ENCODE data around the gene LAMA2.

Gene LAMA2

GRCh38 chr6:129493354-129493902 is 610.5 kb downstream of the LAMA2 start:
- TF ChIP-seq, protein P1, sequence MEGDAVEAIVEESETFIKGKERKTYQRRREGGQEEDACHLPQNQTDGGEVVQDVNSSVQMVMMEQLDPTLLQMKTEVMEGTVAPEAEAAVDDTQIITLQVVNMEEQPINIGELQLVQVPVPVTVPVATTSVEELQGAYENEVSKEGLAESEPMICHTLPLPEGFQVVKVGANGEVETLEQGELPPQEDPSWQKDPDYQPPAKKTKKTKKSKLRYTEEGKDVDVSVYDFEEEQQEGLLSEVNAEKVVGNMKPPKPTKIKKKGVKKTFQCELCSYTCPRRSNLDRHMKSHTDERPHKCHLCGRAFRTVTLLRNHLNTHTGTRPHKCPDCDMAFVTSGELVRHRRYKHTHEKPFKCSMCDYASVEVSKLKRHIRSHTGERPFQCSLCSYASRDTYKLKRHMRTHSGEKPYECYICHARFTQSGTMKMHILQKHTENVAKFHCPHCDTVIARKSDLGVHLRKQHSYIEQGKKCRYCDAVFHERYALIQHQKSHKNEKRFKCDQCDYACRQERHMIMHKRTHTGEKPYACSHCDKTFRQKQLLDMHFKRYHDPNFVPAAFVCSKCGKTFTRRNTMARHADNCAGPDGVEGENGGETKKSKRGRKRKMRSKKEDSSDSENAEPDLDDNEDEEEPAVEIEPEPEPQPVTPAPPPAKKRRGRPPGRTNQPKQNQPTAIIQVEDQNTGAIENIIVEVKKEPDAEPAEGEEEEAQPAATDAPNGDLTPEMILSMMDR (IDR thresholded peaks at IDR 0.05; ENCODE audit: low read length): no peak
- no peak for TF ChIP-seq EZH2 (IDR thresholded peaks at IDR 0.05; ENCODE audit: borderline replicate concordance, low read length)
- Histone ChIP-seq H3K4me2 (ENCODE audit: low read length) (no peak overlapping the region), H3K4me3 (ENCODE audit: low read depth, low read length, poor library complexity, severe bottlenecking) (no peak overlapping the region), H2AFZ (ENCODE audit: low read length) (no peak overlapping the region), H4K20me1 (ENCODE audit: insufficient read depth, low read length) (no peaks in the 10 kb centered on the region), H3K9ac (ENCODE audit: low read length) (no peak overlapping the region), H3K9me2 (ENCODE audit: low read depth, low read length) (no peaks in the 10 kb centered on the region), H3K79me2 (ENCODE audit: insufficient read depth, low read length) (no peaks in the 10 kb centered on the region), H3K9me3 (ENCODE audit: low read length) (no peaks in the 10 kb centered on the region; the same call in 1 of the 2 replicates), H3K27ac (ENCODE audit: low read depth, low read length, poor library complexity, severe bottlenecking) (no peak overlapping the region), H3K27me3 (ENCODE audit: insufficient read depth, low read length) (no peaks in the 10 kb centered on the region; the same call in 1 of the 2 replicates), H3F3A (ENCODE audit: insufficient read depth, low read length) (no peaks in the 10 kb centered on the region), H3K36me3 (ENCODE audit: insufficient read depth, low read length) (no peaks in the 10 kb centered on the region), H3K4me1 (ENCODE audit: insufficient read depth, low read length, severe bottlenecking) (peaks cover 13% of the 10 kb centered on the region)

- Histone ChIP-seq H3K4me3 (ENCODE audit: low read depth, low read length, poor library complexity, severe bottlenecking) (no peak overlapping the region), H4K20me1 (ENCODE audit: insufficient read depth, low read length) (no peaks in the 10 kb centered on the region), H3K79me2 (ENCODE audit: insufficient read depth, low read length) (no peaks in the 10 kb centered on the region), H3K4me2 (ENCODE audit: low read length) (no peak overlapping the region), H3K4me1 (ENCODE audit: insufficient read depth, low read length, severe bottlenecking) (peaks cover 13% of the 10 kb centered on the region), H2AFZ (ENCODE audit: low read length) (no peak overlapping the region), H3K27me3 (ENCODE audit: insufficient read depth, low read length) (no peaks in the 10 kb centered on the region; the same call in 1 of the 2 replicates), H3K36me3 (ENCODE audit: insufficient read depth, low read length) (no peaks in the 10 kb centered on the region), H3K9ac (ENCODE audit: low read length) (no peak overlapping the region), H3K9me2 (ENCODE audit: low read depth, low read length) (no peaks in the 10 kb centered on the region), H3F3A (ENCODE audit: insufficient read depth, low read length) (no peaks in the 10 kb centered on the region), H3K9me3 (ENCODE audit: low read length) (no peaks in the 10 kb centered on the region; the same call in 1 of the 2 replicates), H3K27ac (ENCODE audit: low read depth, low read length, poor library complexity, severe bottlenecking) (no peak overlapping the region)
- no peak for TF ChIP-seq EZH2 (IDR thresholded peaks at IDR 0.05; ENCODE audit: borderline replicate concordance, low read length)
- TF ChIP-seq, protein P1 (IDR thresholded peaks at IDR 0.05; ENCODE audit: low read length): no peak
Observed at GRCh38 chr6:129494099-129494498, 611.2 kb downstream of the LAMA2 start.

DNA sequence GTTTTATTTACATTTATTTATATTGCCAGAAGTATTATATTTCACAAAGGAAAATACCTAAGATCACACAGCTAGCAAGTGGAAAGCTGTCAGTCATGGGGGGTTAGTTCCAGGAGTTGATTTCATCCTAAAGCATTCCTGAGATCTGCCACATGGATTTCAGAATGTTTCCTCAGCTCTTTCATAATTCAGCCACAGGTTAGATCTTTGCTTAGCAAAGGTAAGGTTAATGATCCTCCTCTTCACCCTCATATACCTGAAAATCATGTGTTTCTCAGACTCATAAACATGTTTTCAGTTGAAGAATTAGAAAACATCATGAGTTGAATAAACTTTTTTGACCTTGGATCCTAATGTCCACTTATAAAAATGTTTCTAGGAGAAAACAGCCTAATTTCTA is 611.6 kb downstream of the LAMA2 start:
- Histone ChIP-seq H4K20me1 (ENCODE audit: insufficient read depth, low read length) (no peaks in the 10 kb centered on the region), H3K4me1 (ENCODE audit: insufficient read depth, low read length, severe bottlenecking) (peaks cover 18% of the 10 kb centered on the region), H3K4me3 (ENCODE audit: low read depth, low read length, poor library complexity, severe bottlenecking) (no peak overlapping the region), H3K27me3 (ENCODE audit: insufficient read depth, low read length) (no peaks in the 10 kb centered on the region; the same call in 1 of the 2 replicates), H3F3A (ENCODE audit: insufficient read depth, low read length) (no peaks in the 10 kb centered on the region), H3K9me2 (ENCODE audit: low read depth, low read length) (no peaks in the 10 kb centered on the region), H3K4me2 (ENCODE audit: low read length) (no peak overlapping the region), H2AFZ (ENCODE audit: low read length) (no peak overlapping the region), H3K27ac (ENCODE audit: low read depth, low read length, poor library complexity, severe bottlenecking) (no peak overlapping the region), H3K36me3 (ENCODE audit: insufficient read depth, low read length) (no peaks in the 10 kb centered on the region), H3K9ac (ENCODE audit: low read length) (no peak overlapping the region), H3K9me3 (ENCODE audit: low read length) (no peaks in the 10 kb centered on the region), H3K79me2 (ENCODE audit: insufficient read depth, low read length) (no peaks in the 10 kb centered on the region)
- TF ChIP-seq EZH2 (IDR thresholded peaks at IDR 0.05; ENCODE audit: borderline replicate concordance, low read length): no peak
- TF ChIP-seq, protein P1 (IDR thresholded peaks at IDR 0.05; ENCODE audit: low read length): no peak
